DND-41 (cell line): Measurements from ENCODE around the gene PLXDC1.

Source experiments
- ATAC-seq: fragments of 200-7000 bp; cut with Tn5 transposase; 3 replicates; pipeline ENCODE4 v1.9.1; 2021; ENCODE audit warnings: low read depth; ENCODE audit not compliant: insufficient read depth
- DNase-seq: peaks from one replicate; pipeline ENCODE4 v3.0.0-alpha.2; 2020
- H2AFZ ChIP-seq: 2 replicates; pipeline ENCODE4 v1.6.0; 2012; ENCODE audit warnings: low read depth, low read length
- H3K27ac ChIP-seq: 2 replicates; pipeline ENCODE4 v1.5.1; 2012; ENCODE audit warnings: low read length, inconsistent platforms
- H3K27me3 ChIP-seq: fragments of 200-600 bp; sonication (generic); 2 replicates; pipeline ENCODE4 v1.6.0; 2012; ENCODE audit warnings: low read length, mild to moderate bottlenecking, inconsistent platforms; ENCODE audit not compliant: insufficient read depth, poor library complexity
- H3K36me3 ChIP-seq: 2 replicates; pipeline ENCODE4 v1.5.1; 2012; ENCODE audit warnings: low read length, inconsistent platforms; ENCODE audit not compliant: insufficient read depth
- H3K4me1 ChIP-seq: 2 replicates; pipeline ENCODE4 v1.5.1; 2012; ENCODE audit warnings: mild to moderate bottlenecking, low read length; ENCODE audit not compliant: insufficient read depth
- H3K4me2 ChIP-seq: 2 replicates; pipeline ENCODE4 v1.6.0; 2012; ENCODE audit warnings: mild to moderate bottlenecking, moderate library complexity, low read length, inconsistent platforms; ENCODE audit not compliant: insufficient read depth
- H3K4me3 ChIP-seq, 2 experiments: fragments of 200-600 bp in 1 of 2; shearing (Covaris generic) in 1 of 2; 2 replicates each; pipeline ENCODE4 v1.5.1; 2012 to 2016; ENCODE audit warnings: inconsistent platforms in 2 of 2, low read length in 2 of 2, mild to moderate bottlenecking in 2 of 2, low read depth in 1 of 2, moderate library complexity in 1 of 2
- H3K79me2 ChIP-seq: 2 replicates; pipeline ENCODE4 v1.6.0; 2012; ENCODE audit warnings: low read length, inconsistent platforms; ENCODE audit not compliant: insufficient read depth
- H3K9ac ChIP-seq: 2 replicates; pipeline ENCODE4 v1.6.0; 2012; ENCODE audit warnings: low read depth, mild to moderate bottlenecking, inconsistent platforms, low read length, moderate library complexity
- H3K9me3 ChIP-seq: 2 replicates; pipeline ENCODE4 v1.5.1; 2012; ENCODE audit warnings: low read length, moderate library complexity, mild to moderate bottlenecking, inconsistent platforms; ENCODE audit not compliant: insufficient read depth, severe bottlenecking
- H4K20me1 ChIP-seq: 2 replicates; pipeline ENCODE4 v1.6.0; 2012; ENCODE audit warnings: low read length; ENCODE audit not compliant: insufficient read depth
- EZH2 ChIP-seq: IDR thresholded peaks from 3 replicates; pipeline ENCODE4 v1.6.1; 2012; ENCODE audit warnings: borderline replicate concordance, low read depth, mild to moderate bottlenecking, moderate library complexity, low read length, inconsistent platforms; ENCODE audit not compliant: severe bottlenecking
- TF ChIP-seq, protein P1 (sequence below): IDR thresholded peaks from 2 replicates; pipeline ENCODE4 v1.5.1; 2012; ENCODE audit warnings: borderline replicate concordance, low read length, moderate library complexity, mild to moderate bottlenecking; ENCODE audit not compliant: poor library complexity, severe bottlenecking; ENCODE audit errors: extremely low read depth

Gene PLXDC1

DNA sequence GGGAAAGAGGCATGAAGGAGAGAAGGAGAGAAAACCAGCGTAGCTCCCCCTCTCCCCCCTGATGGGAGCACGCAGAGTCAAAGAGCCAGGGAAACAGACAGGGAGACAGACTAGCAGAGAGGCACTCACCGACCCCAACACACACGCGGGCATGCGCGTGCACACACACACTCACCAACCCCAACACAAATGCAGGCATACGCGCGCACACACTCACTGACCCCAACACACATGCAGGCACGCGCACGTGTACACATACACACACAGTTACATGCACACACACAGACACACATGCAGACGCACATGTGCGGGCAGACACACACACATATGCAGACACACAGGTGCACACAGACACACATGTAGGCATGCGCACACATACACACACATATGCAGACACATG, 41.5 kb upstream of the PLXDC1 start:
- H4K20me1 ChIP-seq: peaks cover 26% of the 10 kb centered on the region
- no peak overlapping the region for H3K27ac ChIP-seq
- no peak for TF ChIP-seq EZH2
- TF ChIP-seq, protein P1, sequence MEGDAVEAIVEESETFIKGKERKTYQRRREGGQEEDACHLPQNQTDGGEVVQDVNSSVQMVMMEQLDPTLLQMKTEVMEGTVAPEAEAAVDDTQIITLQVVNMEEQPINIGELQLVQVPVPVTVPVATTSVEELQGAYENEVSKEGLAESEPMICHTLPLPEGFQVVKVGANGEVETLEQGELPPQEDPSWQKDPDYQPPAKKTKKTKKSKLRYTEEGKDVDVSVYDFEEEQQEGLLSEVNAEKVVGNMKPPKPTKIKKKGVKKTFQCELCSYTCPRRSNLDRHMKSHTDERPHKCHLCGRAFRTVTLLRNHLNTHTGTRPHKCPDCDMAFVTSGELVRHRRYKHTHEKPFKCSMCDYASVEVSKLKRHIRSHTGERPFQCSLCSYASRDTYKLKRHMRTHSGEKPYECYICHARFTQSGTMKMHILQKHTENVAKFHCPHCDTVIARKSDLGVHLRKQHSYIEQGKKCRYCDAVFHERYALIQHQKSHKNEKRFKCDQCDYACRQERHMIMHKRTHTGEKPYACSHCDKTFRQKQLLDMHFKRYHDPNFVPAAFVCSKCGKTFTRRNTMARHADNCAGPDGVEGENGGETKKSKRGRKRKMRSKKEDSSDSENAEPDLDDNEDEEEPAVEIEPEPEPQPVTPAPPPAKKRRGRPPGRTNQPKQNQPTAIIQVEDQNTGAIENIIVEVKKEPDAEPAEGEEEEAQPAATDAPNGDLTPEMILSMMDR: no peak
- no peak overlapping the region for H2AFZ ChIP-seq
- H3K9ac ChIP-seq: no peak overlapping the region
- peaks cover 61% of the 10 kb centered on the region for H3K36me3 ChIP-seq
- no peak for ATAC-seq
- no peak for DNase-seq
- peaks cover 36% of the 10 kb centered on the region for H3K4me1 ChIP-seq
- no peaks in the 10 kb centered on the region for H3K27me3 ChIP-seq
- H3K9me3 ChIP-seq: no peaks in the 10 kb centered on the region
- no peak overlapping the region for H3K4me3 ChIP-seq
- H3K4me2 ChIP-seq: peak overlapping the region; percentile 32; the same call in 1 of the 2 replicates
- H3K79me2 ChIP-seq: peaks cover 40% of the 10 kb centered on the region

DNA sequence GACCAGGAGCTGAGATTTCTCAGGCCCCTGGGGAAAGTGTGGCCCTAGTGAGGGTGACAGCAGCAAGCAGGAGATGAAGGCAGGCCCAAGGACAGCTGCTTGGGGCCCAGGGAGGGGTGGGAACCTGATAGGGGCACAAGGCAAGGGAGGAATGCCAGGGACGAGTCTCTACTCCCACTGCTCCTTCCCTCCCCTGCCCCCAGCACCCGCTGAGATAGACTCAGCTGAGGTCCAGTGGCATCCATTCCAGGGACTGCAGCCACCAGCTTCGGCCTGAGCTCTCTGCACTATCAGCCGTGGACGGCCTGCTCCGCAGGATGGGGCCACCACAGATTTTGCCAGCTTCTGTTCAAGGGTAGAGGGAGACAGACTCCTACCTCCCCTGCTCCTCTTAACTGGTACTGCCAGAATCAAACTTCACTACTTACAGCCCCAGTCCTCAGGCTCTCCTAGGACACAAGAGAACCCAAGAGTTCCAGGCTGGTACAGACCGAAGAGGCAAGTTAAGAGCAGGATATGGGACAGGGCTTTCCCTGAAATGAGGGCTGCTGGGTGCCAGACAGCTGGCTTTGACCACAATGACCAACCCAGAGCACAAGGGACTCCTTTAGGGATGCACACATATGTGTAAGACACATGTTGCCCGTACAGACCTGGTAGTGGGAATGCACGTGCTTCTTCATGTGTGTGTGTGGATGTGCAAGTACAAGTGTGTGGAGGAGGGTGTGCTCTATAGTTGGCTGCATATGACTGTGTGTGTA, 40.5 kb upstream of the PLXDC1 start:
- H3K4me3 ChIP-seq: no peak overlapping the region
- no peak overlapping the region for H3K9ac ChIP-seq
- ATAC-seq (no peak), DNase-seq (no peak)
- no peak for TF ChIP-seq EZH2
- TF ChIP-seq, protein P1: no peak
- no peaks in the 10 kb centered on the region for H3K9me3 ChIP-seq
- H3K4me1 ChIP-seq: peaks cover 34% of the 10 kb centered on the region
- no peak overlapping the region for H2AFZ ChIP-seq
- no peak overlapping the region for H3K4me2 ChIP-seq
- H3K36me3 ChIP-seq: peaks cover 71% of the 10 kb centered on the region
- peaks cover 26% of the 10 kb centered on the region for H4K20me1 ChIP-seq
- peaks cover 36% of the 10 kb centered on the region for H3K79me2 ChIP-seq
- H3K27me3 ChIP-seq: no peaks in the 10 kb centered on the region
- no peak overlapping the region for H3K27ac ChIP-seq

DNA sequence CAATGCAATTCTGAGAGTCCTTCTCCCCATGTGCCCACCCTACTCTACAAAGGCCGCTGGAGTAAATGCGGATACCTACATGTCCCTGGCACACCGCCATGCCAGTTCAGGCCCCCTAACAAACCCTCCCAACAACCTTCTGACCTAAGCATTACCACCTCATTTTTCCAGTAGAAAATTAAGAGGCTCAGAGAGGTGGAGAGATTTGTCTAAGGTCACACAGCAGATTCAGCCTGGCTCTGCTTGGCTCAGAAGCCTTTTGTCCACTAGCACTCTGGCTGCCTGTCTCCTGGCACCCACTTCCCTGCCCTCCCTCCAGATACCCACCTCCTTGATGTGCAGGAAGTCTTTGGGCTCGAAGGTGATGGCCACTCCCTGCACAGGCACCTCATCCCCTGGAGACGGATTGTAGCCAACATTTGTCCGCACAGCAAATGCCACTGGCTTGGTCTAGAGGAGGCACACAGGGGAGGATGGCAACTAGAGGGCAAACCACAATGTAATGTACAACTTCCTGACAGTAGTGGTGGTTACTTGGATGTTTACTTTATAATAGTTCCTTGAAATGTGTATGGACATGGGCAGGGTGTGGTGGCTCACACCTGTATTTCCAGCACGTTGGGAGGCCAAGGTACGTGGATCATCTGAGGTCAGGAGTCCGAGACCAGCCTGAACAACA, 35.9 kb upstream of the PLXDC1 start:
- Histone ChIP-seq H3K36me3 (peaks cover 83% of the 10 kb centered on the region), H3K4me3 (no peak overlapping the region), H3K9me3 (no peaks in the 10 kb centered on the region), H3K9ac (no peak overlapping the region), H3K79me2 (no peaks in the 10 kb centered on the region), H3K27ac (no peak overlapping the region), H3K4me1 (no peaks in the 10 kb centered on the region), H4K20me1 (no peaks in the 10 kb centered on the region; the same call in 1 of the 2 replicates), H3K4me2 (no peak overlapping the region), H2AFZ (no peak overlapping the region), H3K27me3 (no peaks in the 10 kb centered on the region)
- no peak for DNase-seq
- ATAC-seq: no peak
- TF ChIP-seq EZH2: no peak
- TF ChIP-seq, protein P1: no peak
